ENCODE results near the gene ALMS1.

DNA sequence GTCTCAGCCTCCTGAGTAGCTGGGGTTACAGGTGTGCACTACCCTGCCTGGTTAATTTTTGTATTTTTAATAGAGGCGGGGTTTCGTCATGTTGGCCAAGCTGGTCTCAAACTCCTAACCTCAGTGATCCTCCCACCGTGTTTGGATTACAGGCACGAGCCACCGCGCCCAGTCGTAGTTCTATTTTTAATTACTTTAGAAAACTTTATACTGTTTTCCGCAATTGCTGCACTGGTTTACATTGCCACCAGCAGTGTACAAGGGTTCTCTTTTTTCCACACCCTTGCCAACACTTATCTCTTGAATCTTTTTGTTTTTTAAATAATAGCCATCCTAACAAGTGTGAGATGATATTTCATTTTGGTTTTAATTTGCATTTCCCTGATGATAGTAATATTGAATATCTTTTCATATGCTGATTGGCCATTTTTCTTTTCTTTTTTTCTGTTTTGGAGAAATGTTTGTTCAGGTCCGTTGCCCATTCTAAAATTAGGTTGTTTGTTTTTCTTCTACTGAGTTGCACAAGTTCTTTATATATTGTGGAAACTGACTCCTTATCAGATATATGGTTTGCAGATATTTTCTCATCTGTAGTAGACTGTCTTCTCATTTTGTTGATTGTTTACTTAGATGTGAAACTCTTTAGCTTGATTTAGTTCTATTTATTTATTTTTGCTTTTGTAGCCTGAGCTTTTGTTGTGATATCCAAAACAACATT is 16.9 kb downstream of the ALMS1 start:
- TF ChIP-seq, protein P1, sequence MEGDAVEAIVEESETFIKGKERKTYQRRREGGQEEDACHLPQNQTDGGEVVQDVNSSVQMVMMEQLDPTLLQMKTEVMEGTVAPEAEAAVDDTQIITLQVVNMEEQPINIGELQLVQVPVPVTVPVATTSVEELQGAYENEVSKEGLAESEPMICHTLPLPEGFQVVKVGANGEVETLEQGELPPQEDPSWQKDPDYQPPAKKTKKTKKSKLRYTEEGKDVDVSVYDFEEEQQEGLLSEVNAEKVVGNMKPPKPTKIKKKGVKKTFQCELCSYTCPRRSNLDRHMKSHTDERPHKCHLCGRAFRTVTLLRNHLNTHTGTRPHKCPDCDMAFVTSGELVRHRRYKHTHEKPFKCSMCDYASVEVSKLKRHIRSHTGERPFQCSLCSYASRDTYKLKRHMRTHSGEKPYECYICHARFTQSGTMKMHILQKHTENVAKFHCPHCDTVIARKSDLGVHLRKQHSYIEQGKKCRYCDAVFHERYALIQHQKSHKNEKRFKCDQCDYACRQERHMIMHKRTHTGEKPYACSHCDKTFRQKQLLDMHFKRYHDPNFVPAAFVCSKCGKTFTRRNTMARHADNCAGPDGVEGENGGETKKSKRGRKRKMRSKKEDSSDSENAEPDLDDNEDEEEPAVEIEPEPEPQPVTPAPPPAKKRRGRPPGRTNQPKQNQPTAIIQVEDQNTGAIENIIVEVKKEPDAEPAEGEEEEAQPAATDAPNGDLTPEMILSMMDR (IDR thresholded peaks at IDR 0.05) = no peak
- no peak for TF ChIP-seq POLR2A (IDR thresholded peaks at IDR 0.05)
- TF ChIP-seq EP300 (IDR thresholded peaks at IDR 0.05) = no peak
- no peak for TF ChIP-seq POLR2AphosphoS5 (IDR thresholded peaks at IDR 0.05)
